IMR-90 (cell line): ENCODE measurements around the gene BIK. TPM values are rescaled to one million over a fixed set of nuclear protein-coding genes. Genes with fewer than 3 reads are reported as not detected.

Experiments
- ATAC-seq: fragments of 200-7000 bp; cut with Tn5 transposase; 2 replicates; pipeline ENCODE4 v1.9.1; 2020; ENCODE audit warnings: low read depth, mild to moderate bottlenecking, moderate library complexity
- BruUV-seq: library from RNA; stranded (reverse); fragments of 400-500 nt; replicated peaks from 2 replicates; lab custom pipeline; 2021; lab: Mats Ljungman, UMichigan
- CTCF ChIA-PET: fragments of 300-600 bp; formaldehyde crosslinking; extraction: SDS; loops from one replicate; lab custom pipeline; 2021; ENCODE audit warnings: antibody characterized with exemption; lab: Yijun Ruan, JAX
- POLR2A ChIA-PET: fragments of 300-600 bp; sonication (Branson Sonifier 250); formaldehyde crosslinking; loops from one replicate; lab custom pipeline; 2022; ENCODE audit warnings: antibody characterized with exemption; ENCODE audit not compliant: unreplicated experiment; lab: Charles Lee
- DNase-seq: peaks from one replicate; pipeline ENCODE4 v3.0.0; 2013
- H2AFZ ChIP-seq: replicated peaks from 2 replicates; pipeline ENCODE3; 2013; ENCODE audit warnings: low read length, mild to moderate bottlenecking; ENCODE audit not compliant: poor library complexity
- H2AK5ac ChIP-seq: 2 replicates; pipeline ENCODE4 v1.6.1; 2013; ENCODE audit warnings: low read depth, low read length, inconsistent platforms
- H2AK9ac ChIP-seq: replicated peaks from 2 replicates; pipeline ENCODE3; 2013; ENCODE audit warnings: mild to moderate bottlenecking, low read depth, low read length, moderate library complexity; ENCODE audit not compliant: poor library complexity
- H2BK120ac ChIP-seq: 2 replicates; pipeline ENCODE4 v1.6.1; 2013; ENCODE audit warnings: low read depth, low read length, inconsistent platforms
- H2BK15ac ChIP-seq: 3 replicates; pipeline ENCODE4 v1.6.1; 2013; ENCODE audit warnings: low read depth, low read length, inconsistent platforms
- H2BK20ac ChIP-seq: 2 replicates; pipeline ENCODE4 v1.6.1; 2013; ENCODE audit warnings: low read depth, mild to moderate bottlenecking, inconsistent platforms, low read length, moderate library complexity
- H2BK5ac ChIP-seq: 2 replicates; pipeline ENCODE4 v1.6.1; 2013; ENCODE audit warnings: mild to moderate bottlenecking, low read depth, low read length, inconsistent platforms; ENCODE audit not compliant: poor library complexity, severe bottlenecking
- H3K14ac ChIP-seq: replicated peaks from 2 replicates; pipeline ENCODE4 v1.6.1; 2013; ENCODE audit warnings: low read depth, low read length, inconsistent platforms
- H3K18ac ChIP-seq: 2 replicates; pipeline ENCODE4 v1.6.1; 2013; ENCODE audit warnings: low read depth, low read length, control low read depth
- H3K23ac ChIP-seq: 2 replicates; pipeline ENCODE4 v1.6.1; 2013; ENCODE audit warnings: low read depth, low read length, inconsistent platforms
- H3K27ac ChIP-seq: 2 replicates; pipeline ENCODE4 v1.5.1; 2013; ENCODE audit warnings: mild to moderate bottlenecking, control low read depth, low read length; ENCODE audit not compliant: insufficient read depth
- H3K27me3 ChIP-seq: 2 replicates; pipeline ENCODE4 v1.6.1; 2013; ENCODE audit warnings: low read length; ENCODE audit not compliant: control insufficient read depth, insufficient read depth
- H3K36me3 ChIP-seq: 2 replicates; pipeline ENCODE4 v1.6.1; 2013; ENCODE audit warnings: low read length, mixed read lengths; ENCODE audit not compliant: control insufficient read depth, insufficient read depth
- H3K4ac ChIP-seq: 2 replicates; pipeline ENCODE4 v1.6.1; 2013; ENCODE audit warnings: low read depth, low read length, inconsistent platforms
- H3K4me1 ChIP-seq: 2 replicates; pipeline ENCODE4 v1.6.1; 2013; ENCODE audit warnings: low read length, mixed read lengths; ENCODE audit not compliant: control insufficient read depth, insufficient read depth
- H3K4me2 ChIP-seq: 2 replicates; pipeline ENCODE4 v1.6.1; 2013; ENCODE audit warnings: low read depth, mild to moderate bottlenecking, control low read depth, low read length, moderate library complexity
- H3K4me3 ChIP-seq: 2 replicates; pipeline ENCODE4 v1.5.1; 2013; ENCODE audit warnings: low read depth, mild to moderate bottlenecking, control low read depth, low read length, moderate library complexity; ENCODE audit not compliant: insufficient read depth
- H3K56ac ChIP-seq: 2 replicates; pipeline ENCODE4 v1.6.1; 2013; ENCODE audit warnings: low read length, inconsistent platforms; ENCODE audit not compliant: insufficient read depth; ENCODE audit errors: extremely low read depth
- H3K79me1 ChIP-seq, 2 experiments: 2 replicates each; pipeline ENCODE4 v1.6.1; 2013; ENCODE audit warnings: low read length in 2 of 2, inconsistent platforms in 1 of 2, low read depth in 1 of 2
- H3K9ac ChIP-seq: 2 replicates; pipeline ENCODE4 v1.6.1; 2013; ENCODE audit warnings: low read depth, low read length, control low read depth
- H3K9me1 ChIP-seq: 2 replicates; pipeline ENCODE4 v1.6.1; 2013; ENCODE audit warnings: low read length, inconsistent platforms; ENCODE audit not compliant: insufficient read depth
- H3K9me3 ChIP-seq: 2 replicates; pipeline ENCODE4 v1.6.1; 2013; ENCODE audit warnings: low read length; ENCODE audit not compliant: control insufficient read depth, insufficient read depth
- H4K20me1 ChIP-seq: 2 replicates; pipeline ENCODE4 v1.6.1; 2013; ENCODE audit warnings: low read length, inconsistent platforms; ENCODE audit not compliant: insufficient read depth
- H4K5ac ChIP-seq: 2 replicates; pipeline ENCODE4 v1.6.1; 2013; ENCODE audit warnings: mild to moderate bottlenecking, low read depth, low read length, control low read depth
- H4K8ac ChIP-seq, 2 experiments: 2 replicates each; pipeline ENCODE4 v1.6.1; 2013; ENCODE audit warnings: low read depth in 2 of 2, low read length in 2 of 2, control low read depth in 1 of 2, inconsistent platforms in 1 of 2
- H4K91ac ChIP-seq: 2 replicates; pipeline ENCODE4 v1.6.1; 2013; ENCODE audit warnings: low read depth, low read length, inconsistent platforms; ENCODE audit not compliant: insufficient read depth
- BHLHE40 ChIP-seq: fragments of 150-350 bp; IDR thresholded peaks from 2 replicates; pipeline ENCODE4 v1.6.1; 2016; ENCODE audit warnings: mild to moderate bottlenecking, low read depth, low read length
- CEBPB ChIP-seq: IDR thresholded peaks from 2 replicates; pipeline ENCODE4 v1.6.1; 2012; ENCODE audit warnings: low read depth, low read length, improper control_type of control experiment
- CHD1 ChIP-seq: IDR thresholded peaks from 2 replicates; pipeline ENCODE4 v1.6.1; 2012; ENCODE audit warnings: low read depth, low read length, improper control_type of control experiment
- CTCF ChIP-seq: conservative IDR thresholded peaks from 2 replicates; pipeline ENCODE4 v1.5.1; 2012; ENCODE audit warnings: mild to moderate bottlenecking, low read depth, low read length, improper control_type of control experiment
- ELK1 ChIP-seq: fragments of 150-350 bp; IDR thresholded peaks from 2 replicates; pipeline ENCODE4 v1.6.1; 2016; ENCODE audit warnings: low read depth, mild to moderate bottlenecking, low read length, moderate library complexity, borderline replicate concordance
- FOS ChIP-seq: fragments of 150-350 bp; IDR thresholded peaks from 2 replicates; pipeline ENCODE4 v1.6.1; 2016; ENCODE audit warnings: low read depth, low read length
- MAFK ChIP-seq: IDR thresholded peaks from 2 replicates; pipeline ENCODE4 v1.6.1; 2012; ENCODE audit warnings: low read depth, low read length, improper control_type of control experiment
- MAZ ChIP-seq: IDR thresholded peaks from 2 replicates; pipeline ENCODE4 v1.6.1; 2012; ENCODE audit warnings: low read depth, mild to moderate bottlenecking, low read length, improper control_type of control experiment, moderate library complexity, borderline replicate concordance
- MXI1 ChIP-seq: IDR thresholded peaks from 2 replicates; pipeline ENCODE4 v1.6.1; 2012; ENCODE audit warnings: low read depth, mild to moderate bottlenecking, low read length, moderate library complexity, borderline replicate concordance
- NFE2L2 ChIP-seq: fragments of 150-350 bp; IDR thresholded peaks from 2 replicates; pipeline ENCODE4 v1.6.1; 2016; ENCODE audit warnings: low read depth, mild to moderate bottlenecking, low read length
- POLR2A ChIP-seq: IDR thresholded peaks from 2 replicates; pipeline ENCODE4 v1.6.1; 2012; ENCODE audit warnings: mild to moderate bottlenecking, low read depth, low read length
- RAD21 ChIP-seq: IDR thresholded peaks from 2 replicates; pipeline ENCODE4 v1.6.1; 2012; ENCODE audit warnings: low read length, improper control_type of control experiment
- RCOR1 ChIP-seq: IDR thresholded peaks from 2 replicates; pipeline ENCODE4 v1.6.1; 2012; ENCODE audit warnings: mild to moderate bottlenecking, low read length, improper control_type of control experiment; ENCODE audit not compliant: insufficient replicate concordance
- RFX5 ChIP-seq: IDR thresholded peaks from 2 replicates; pipeline ENCODE4 v1.8.0; 2012; ENCODE audit warnings: low read depth, mild to moderate bottlenecking, low read length, moderate library complexity
- SMC3 ChIP-seq: fragments of 150-350 bp; IDR thresholded peaks from 2 replicates; pipeline ENCODE4 v1.6.1; 2016; ENCODE audit warnings: low read depth, mild to moderate bottlenecking, antibody characterized with exemption, low read length, moderate library complexity
- USF2 ChIP-seq: fragments of 150-350 bp; IDR thresholded peaks from 2 replicates; pipeline ENCODE4 v1.6.1; 2017; ENCODE audit warnings: mild to moderate bottlenecking, antibody characterized with exemption, low read length, low read depth
- WGBS, 2 experiments: methylation state at CpG; one replicate each; pipeline versions ENCODE4 v1.1.5 to v1.1.7; 2013; ENCODE audit warnings: missing lambda C conversion rate in 2 of 2; ENCODE audit not compliant: insufficient read length in 1 of 2; ENCODE audit errors: extremely low coverage in 2 of 2; 5-methylcytosine and 5-hydroxymethylcytosine counted together
- dilution Hi-C: fragments of 300-500 bp; cut with HindIII; formaldehyde crosslinking; loops from one replicate; pipeline ENCODE4 v1.14.3; 2018; ENCODE audit warnings: low sequenced_read_pairs; ENCODE audit not compliant: unreplicated experiment
- in situ Hi-C: fragments of 300-500 bp; cut with MboI; formaldehyde crosslinking; loops from 3 replicates; pipeline ENCODE4 v1.14.3; 2019; ENCODE audit warnings: low sequenced_read_pairs, inconsistent platforms, mixed read lengths
- intact Hi-C: fragments of 100-400 bp; cut with micrococcal nuclease; formaldehyde crosslinking; loops from 2 replicates; pipeline ENCODE4 v1.10.0; 2022
- polyA plus RNA-seq, 3 experiments: library from polyadenylated mRNA; depleted of rRNA; stranded (reverse); fragments of >200 nt; gene quantifications; 2 replicates each; pipeline ENCODE4 v1.2.3, GENCODE V29; 2012; ENCODE audit warnings: low replicate concordance in 1 of 3
- total RNA-seq: library from RNA; depleted of rRNA; stranded (reverse); fragments of >200 nt; gene quantifications from 2 replicates; pipeline ENCODE4 v1.2.3, GENCODE V29; 2012

BIK gene
- total and polyA plus RNA-seq, 2 of the 4 experiments (the other 2 are of a cell fraction): 0.18 TPM; not detected in 1

- H3K23ac ChIP-seq: no peak overlapping the region
- H3K9me3 ChIP-seq: peaks cover 6% of the 10 kb centered on the region
- ATAC-seq (no peak), DNase-seq (peak; percentile 18)
- 58% methylated on average over 3 of the region's 7 CpGs; no CpG with 5 or more reads in 1 of the 2 experiments for WGBS, 2 experiments
- peaks cover 5% of the 10 kb centered on the region; the same call in 1 of the 2 replicates for H3K9me1 ChIP-seq
- H3K36me3 ChIP-seq: no peaks in the 10 kb centered on the region
- CTCF ChIA-PET: no interaction called here
- no peak overlapping the region for H2BK15ac ChIP-seq
- H3K9ac ChIP-seq: no peak overlapping the region
- no peaks in the 10 kb centered on the region for H4K20me1 ChIP-seq
- peaks cover 0 to 5% of the 10 kb centered on the region in 2 experiments; a peak in 2 of 4 replicates for H3K79me1 ChIP-seq
- H2BK20ac ChIP-seq: no peak overlapping the region
- 0 out of 2 replicates have a peak, but pooled peaks cover 2% of the 10 kb centered on the region for H3K4me1 ChIP-seq
- no peak overlapping the region for H3K14ac ChIP-seq
- no peak overlapping the region for H3K4ac ChIP-seq
- no peak overlapping the region for H4K8ac ChIP-seq
- POLR2A ChIA-PET: no interaction called here
- no peak overlapping the region for H4K91ac ChIP-seq
- TF ChIP-seq RAD21 (no peak), MXI1 (no peak), SMC3 (no peak), RFX5 (no peak), FOS (no peak), BHLHE40 (no peak), RCOR1 (no peak), POLR2A (no peak), NFE2L2 (no peak), CEBPB (no peak), MAZ (no peak), ELK1 (no peak), MAFK (no peak), CHD1 (no peak), USF2 (no peak), CTCF (no peak)
- no peaks in the 10 kb centered on the region for H3K27me3 ChIP-seq
- no TSS peak for BruUV-seq
- H3K27ac ChIP-seq: no peak overlapping the region
- no peak overlapping the region for H2AK5ac ChIP-seq
- no peak overlapping the region for H2BK5ac ChIP-seq
- no peak overlapping the region for H3K4me3 ChIP-seq
- dilution Hi-C loops (no loop called here), intact Hi-C loops (no loop called here), in situ Hi-C loops (no loop called here)
- no peak overlapping the region for H2BK120ac ChIP-seq
- no peak overlapping the region for H4K5ac ChIP-seq
- H3K56ac ChIP-seq: no peak overlapping the region
- no peak overlapping the region for H3K18ac ChIP-seq
- H2AFZ ChIP-seq: peak overlapping the region; percentile 72
- H3K4me2 ChIP-seq: no peak overlapping the region
- no peak overlapping the region for H2AK9ac ChIP-seq
Measured at GRCh38 chr22:43094085-43094484, 16.5 kb upstream of the BIK start.
